Common myeloid progenitor, CD34-positive (primary cell): ENCODE measurements around the gene TRIM13.

Source experiments
- CTCF ChIA-PET: fragments of 350-600 bp; sonication (Branson Sonifier 250); formaldehyde crosslinking; loops from one replicate; lab custom pipeline; 2021; ENCODE audit warnings: antibody characterized with exemption; lab: Charles Lee
- POLR2A ChIA-PET: fragments of 350-600 bp; sonication (Branson Sonifier 250); formaldehyde crosslinking; loops from one replicate; lab custom pipeline; 2021; ENCODE audit warnings: antibody characterized with exemption; lab: Charles Lee
- DNase-seq, 3 donors: peaks; one replicate each; pipeline versions ENCODE4 v3.0.0 to v3.0.0-alpha.2; 2013
- H3K27ac ChIP-seq, 2 experiments: 1 replicate in 1 of 2; 2 replicates in 1 of 2; pipeline ENCODE4 v1.7.0; 2013; ENCODE audit warnings: inconsistent platforms in 2 of 2, low read length in 2 of 2, mild to moderate bottlenecking in 2 of 2, low read depth in 1 of 2, moderate library complexity in 1 of 2; ENCODE audit not compliant: severe bottlenecking in 2 of 2, insufficient read depth in 1 of 2, poor library complexity in 1 of 2
- H3K27me3 ChIP-seq, 5 experiments: replicated peaks in 2 of 5; 1 replicate in 3 of 5; 2 replicates in 2 of 5; pipeline versions ENCODE4 v1.6.1 to v1.7.0; 2013; ENCODE audit warnings: low read length in 4 of 5, mild to moderate bottlenecking in 2 of 5, moderate library complexity in 2 of 5, inconsistent platforms in 1 of 5; ENCODE audit not compliant: insufficient read depth in 5 of 5, control insufficient read depth in 4 of 5
- H3K36me3 ChIP-seq, 4 experiments: 1 replicate in 2 of 4; 2 replicates in 2 of 4; pipeline versions ENCODE4 v1.6.1 to v1.7.0; 2013; ENCODE audit warnings: low read length in 3 of 4, control low read depth in 1 of 4, mild to moderate bottlenecking in 1 of 4; ENCODE audit not compliant: control insufficient read depth in 4 of 4, insufficient read depth in 4 of 4
- H3K4me1 ChIP-seq, 4 experiments: 1 replicate in 3 of 4; 2 replicates in 1 of 4; pipeline versions ENCODE4 v1.6.1 to v1.7.1; 2013; ENCODE audit warnings: low read length in 3 of 4, mild to moderate bottlenecking in 3 of 4, control low read depth in 1 of 4, inconsistent platforms in 1 of 4, moderate library complexity in 1 of 4; ENCODE audit not compliant: control insufficient read depth in 4 of 4, insufficient read depth in 4 of 4; ENCODE audit errors: control extremely low read depth in 1 of 4
- H3K4me3 ChIP-seq, 7 experiments: 1 replicate in 4 of 7; 2 replicates in 3 of 7; pipeline versions ENCODE4 v1.5.1 to v1.7.0; 2013; ENCODE audit warnings: mild to moderate bottlenecking in 7 of 7, low read length in 6 of 7, moderate library complexity in 6 of 7, inconsistent platforms in 2 of 7, low read depth in 2 of 7, control low read depth in 1 of 7; ENCODE audit not compliant: insufficient read depth in 4 of 7, control insufficient read depth in 1 of 7; ENCODE audit errors: extremely low read depth in 1 of 7
- H3K9me3 ChIP-seq, 5 experiments: 1 replicate in 4 of 5; 2 replicates in 1 of 5; pipeline versions ENCODE4 v1.6.1 to v1.7.1; 2013; ENCODE audit warnings: low read length in 4 of 5, mild to moderate bottlenecking in 2 of 5, inconsistent platforms in 1 of 5, low read depth in 1 of 5, moderate library complexity in 1 of 5; ENCODE audit not compliant: control insufficient read depth in 4 of 5, insufficient read depth in 2 of 5; ENCODE audit errors: control extremely low read depth in 1 of 5
- WGBS: methylation state at CpG from one replicate; pipeline ENCODE4 v1.1.5; 2013; ENCODE audit not compliant: insufficient coverage; 5-methylcytosine and 5-hydroxymethylcytosine counted together

TRIM13 gene

DNA sequence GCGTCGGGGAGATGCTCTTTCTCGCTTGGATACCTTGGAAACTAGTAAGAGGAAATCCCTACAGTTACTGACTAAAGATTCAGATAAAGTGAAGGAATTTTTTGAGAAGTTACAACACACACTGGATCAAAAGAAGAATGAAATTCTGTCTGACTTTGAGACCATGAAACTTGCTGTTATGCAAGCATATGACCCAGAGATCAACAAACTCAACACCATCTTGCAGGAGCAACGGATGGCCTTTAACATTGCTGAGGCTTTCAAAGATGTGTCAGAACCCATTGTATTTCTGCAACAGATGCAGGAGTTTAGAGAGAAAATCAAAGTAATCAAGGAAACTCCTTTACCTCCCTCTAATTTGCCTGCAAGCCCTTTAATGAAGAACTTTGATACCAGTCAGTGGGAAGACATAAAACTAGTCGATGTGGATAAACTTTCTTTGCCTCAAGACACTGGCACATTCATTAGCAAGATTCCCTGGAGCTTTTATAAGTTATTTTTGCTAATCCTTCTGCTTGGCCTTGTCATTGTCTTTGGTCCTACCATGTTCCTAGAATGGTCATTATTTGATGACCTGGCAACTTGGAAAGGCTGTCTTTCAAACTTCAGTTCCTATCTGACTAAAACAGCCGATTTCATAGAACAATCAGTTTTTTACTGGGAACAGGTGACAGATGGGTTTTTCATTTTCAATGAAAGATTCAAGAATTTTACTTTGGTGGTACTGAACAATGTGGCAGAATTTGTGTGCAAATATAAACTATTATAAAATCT lies 15.7 kb downstream of the TRIM13 start:
- CTCF ChIA-PET: interaction anchor here (1.1 to 3.0 kb wide), 4 partner anchors 9 to 15 kb away, joined by 3 to 21 read pairs (median 10); partner anchors contain the start of gene TRIM13
- H3K4me3 ChIP-seq: no peak overlapping the region
- H3K9me3 ChIP-seq: no peaks in the 10 kb centered on the region
- no peaks in the 10 kb centered on the region for H3K27me3 ChIP-seq
- no peak overlapping the region for H3K27ac ChIP-seq
- 93% methylated on average over 4 of the region's 6 CpGs for WGBS
- DNase-seq: no peak
- peaks cover 0 to 3% (median 0%) of the 10 kb centered on the region in 4 experiments for H3K4me1 ChIP-seq
- POLR2A ChIA-PET: no interaction called here
- H3K36me3 ChIP-seq: peaks cover 14 to 66% (median 36%) of the 10 kb centered on the region in 4 experiments

GRCh38 chr13:50014386-50014785 lies 17.5 kb downstream of the TRIM13 start:
- Histone ChIP-seq H3K27ac (no peak overlapping the region), H3K9me3 (no peaks in the 10 kb centered on the region), H3K36me3 (peaks cover 14 to 53% (median 37%) of the 10 kb centered on the region in 4 experiments), H3K4me3 (no peak overlapping the region), H3K4me1 (peaks cover 0 to 5% (median 0%) of the 10 kb centered on the region in 4 experiments), H3K27me3 (no peaks in the 10 kb centered on the region)
- DNase-seq: peak in 1 of 3 donors; percentile 44
- POLR2A ChIA-PET: no interaction called here
- CTCF ChIA-PET: interaction anchor here (0.7 to 3.0 kb wide), 4 partner anchors 13 to 65 kb away, joined by 3 to 21 read pairs (median 4); partner anchors contain the start of gene TRIM13
- no CpG with 5 or more reads among the region's 1 CpG for WGBS

- Histone ChIP-seq H3K27me3 (no peaks in the 10 kb centered on the region), H3K4me3 (no peak within 1 kb of the TSS), H3K27ac (no peak within 1 kb of the TSS), H3K36me3 (peaks cover 14 to 57% (median 38%) of the 10 kb centered on the region in 4 experiments), H3K4me1 (peaks cover 0 to 5% (median 0%) of the 10 kb centered on the region in 4 experiments), H3K9me3 (no peaks in the 10 kb centered on the region)
- POLR2A ChIA-PET: interaction anchor here (0.6 kb wide), 1 partner anchor 943 kb away, joined by 3 read pairs; no protein-coding TSS in a partner anchor
- 67% methylated on average over 3 of the region's 5 CpGs for WGBS
- peak in 2 of 3 donors; percentile 27 to 34 for DNase-seq
- CTCF ChIA-PET: interaction anchor here (0.7 to 3.0 kb wide), 3 partner anchors 13 to 64 kb away, joined by 3 to 21 read pairs (median 3); partner anchors contain the start of gene TRIM13
Measured at GRCh38 chr13:50015258-50015657, 18.4 kb downstream of the TRIM13 start, which contains the start of gene KCNRG. Gene KCNRG (plus strand): TSS chr13:50015444. CDS start chr13:50015494, 50 bp downstream.

- POLR2A ChIA-PET: no interaction called here
- CTCF ChIA-PET: no interaction called here
- no peak overlapping the region for H3K27ac ChIP-seq
- no peaks in the 10 kb centered on the region for H3K9me3 ChIP-seq
- H3K4me3 ChIP-seq: no peak overlapping the region
- DNase-seq: no peak
- peaks cover 12 to 56% (median 38%) of the 10 kb centered on the region in 4 experiments for H3K36me3 ChIP-seq
- H3K27me3 ChIP-seq: no peaks in the 10 kb centered on the region
- 93% methylated on average over 2 of the region's 4 CpGs for WGBS
- H3K4me1 ChIP-seq: peaks cover 0 to 5% (median 0%) of the 10 kb centered on the region in 4 experiments
Measured at GRCh38 chr13:50015750-50016149, 18.9 kb downstream of the TRIM13 start.

- H3K4me1 ChIP-seq: peaks cover 0 to 5% (median 0%) of the 10 kb centered on the region in 4 experiments
- no peak overlapping the region for H3K27ac ChIP-seq
- H3K27me3 ChIP-seq: no peaks in the 10 kb centered on the region
- DNase-seq: no peak
- H3K4me3 ChIP-seq: no peak overlapping the region
- H3K36me3 ChIP-seq: peaks cover 12 to 49% (median 36%) of the 10 kb centered on the region in 4 experiments
- H3K9me3 ChIP-seq: no peaks in the 10 kb centered on the region
- POLR2A ChIA-PET: interaction anchor here (0.6 kb wide), 1 partner anchor 13 kb away, joined by 3 read pairs; no protein-coding TSS in a partner anchor
- CTCF ChIA-PET: interaction anchor here (2.0 kb wide), 1 partner anchor 14 kb away, joined by 8 read pairs; no protein-coding TSS in a partner anchor
- no CpG with 5 or more reads among the region's 2 CpGs for WGBS
Measured at GRCh38 chr13:50016444-50016843, 19.6 kb downstream of the TRIM13 start.

GRCh38 chr13:50017819-50018218 lies 21.0 kb downstream of the TRIM13 start:
- ChIA-PET CTCF (interaction anchor here (1.5 to 2.0 kb wide), 2 partner anchors 15 to 21 kb away, joined by 5 to 8 read pairs; partner anchors contain the start of gene TRIM13), POLR2A (interaction anchor here (0.5 to 1.2 kb wide), 2 partner anchors 20 to 21 kb away, joined by 3 to 4 read pairs; no protein-coding TSS in a partner anchor)
- DNase-seq: peak in 1 of 3 donors; percentile 30
- H3K4me1 ChIP-seq: peaks cover 0 to 5% (median 0%) of the 10 kb centered on the region in 4 experiments
- H3K27me3 ChIP-seq: no peaks in the 10 kb centered on the region
- no peaks in the 10 kb centered on the region for H3K9me3 ChIP-seq
- no peak overlapping the region for H3K4me3 ChIP-seq
- peaks cover 9 to 41% (median 26%) of the 10 kb centered on the region in 4 experiments for H3K36me3 ChIP-seq
- H3K27ac ChIP-seq: no peak overlapping the region
